HG02970 (cell line): ENCODE results near the gene JAK3.
"Not testable (repeated sequence)": the region's sequence is repeated elsewhere in the genome, so short reads cannot be mapped to it uniquely, and the experiment has no call there.

Experiments used
- ATAC-seq: cut with Tn5 transposase; IDR thresholded peaks from one replicate; pipeline ENCODE4 v1.9.1; 2021; ENCODE audit warnings: mild to moderate bottlenecking, moderate library complexity, moderate number of reproducible peaks; ENCODE audit not compliant: unreplicated experiment, low FRiP score

The JAK3 gene

DNA sequence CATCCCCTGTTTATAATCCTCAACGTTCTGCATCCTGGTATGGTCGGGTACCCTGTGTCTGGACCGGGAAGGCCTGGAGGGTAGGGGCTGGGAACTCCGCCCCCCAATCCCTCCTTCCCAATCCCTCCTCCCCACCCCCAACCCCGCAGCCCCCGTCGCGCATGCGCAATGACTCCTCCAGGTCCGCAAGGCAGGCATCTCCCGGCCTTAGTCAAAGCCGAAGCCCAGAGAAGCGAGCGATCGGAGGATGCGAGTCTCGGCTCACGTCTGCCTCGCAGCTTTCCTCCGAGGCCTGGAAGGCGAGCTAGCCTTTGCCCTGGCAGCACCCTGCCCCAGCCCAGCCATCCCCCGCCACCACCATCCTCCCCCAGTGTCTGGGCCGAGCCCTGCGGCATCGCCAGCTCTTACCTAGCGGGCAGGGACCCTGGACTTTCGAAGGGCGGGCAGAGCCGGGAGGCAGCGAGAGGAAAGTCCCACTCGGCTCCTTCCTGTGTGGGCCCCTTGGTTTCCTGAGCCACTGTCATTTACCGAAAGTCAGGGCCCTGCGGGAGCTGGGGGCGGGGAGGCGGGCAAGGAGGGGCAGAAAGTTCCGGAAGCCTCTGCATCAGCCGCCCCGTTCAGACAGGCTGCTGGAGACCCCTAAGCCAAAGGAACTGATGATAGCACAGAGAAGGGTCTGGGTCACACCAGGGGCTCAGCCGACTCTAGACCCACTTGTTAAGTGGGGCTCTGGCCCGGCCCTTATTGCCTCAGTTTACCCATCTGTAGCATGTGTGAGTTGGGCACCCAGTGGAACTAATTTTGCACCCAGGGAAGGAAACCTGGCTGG lies at the start of gene JAK3:
TSS of gene JAK3 (minus strand) at position 445 of the 829 bp plus-strand sequence. CDS start 3,565 bp downstream, outside the sequence.
- peak; percentile 67 for ATAC-seq

DNA sequence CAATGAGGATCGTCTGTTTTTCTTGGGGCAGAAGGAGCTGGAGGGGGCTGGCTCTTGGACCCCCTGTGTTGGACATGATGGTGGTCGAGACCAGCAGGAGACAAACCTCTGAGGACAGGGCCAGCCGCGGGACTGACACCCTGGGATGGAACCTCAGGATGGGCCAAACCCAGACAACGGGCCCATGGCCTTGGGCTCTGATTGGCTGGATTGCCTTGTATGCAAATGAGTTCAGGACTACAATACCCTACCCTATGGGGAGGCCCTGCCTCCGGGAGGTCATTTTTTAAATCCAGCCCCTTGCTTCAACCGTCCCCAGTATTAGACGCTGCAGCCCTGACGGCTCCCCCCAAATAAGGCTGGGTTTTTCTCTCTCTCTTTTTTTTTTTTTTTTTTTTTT lies 46.0 kb upstream of the JAK3 start:
- ATAC-seq, result no peak

DNA sequence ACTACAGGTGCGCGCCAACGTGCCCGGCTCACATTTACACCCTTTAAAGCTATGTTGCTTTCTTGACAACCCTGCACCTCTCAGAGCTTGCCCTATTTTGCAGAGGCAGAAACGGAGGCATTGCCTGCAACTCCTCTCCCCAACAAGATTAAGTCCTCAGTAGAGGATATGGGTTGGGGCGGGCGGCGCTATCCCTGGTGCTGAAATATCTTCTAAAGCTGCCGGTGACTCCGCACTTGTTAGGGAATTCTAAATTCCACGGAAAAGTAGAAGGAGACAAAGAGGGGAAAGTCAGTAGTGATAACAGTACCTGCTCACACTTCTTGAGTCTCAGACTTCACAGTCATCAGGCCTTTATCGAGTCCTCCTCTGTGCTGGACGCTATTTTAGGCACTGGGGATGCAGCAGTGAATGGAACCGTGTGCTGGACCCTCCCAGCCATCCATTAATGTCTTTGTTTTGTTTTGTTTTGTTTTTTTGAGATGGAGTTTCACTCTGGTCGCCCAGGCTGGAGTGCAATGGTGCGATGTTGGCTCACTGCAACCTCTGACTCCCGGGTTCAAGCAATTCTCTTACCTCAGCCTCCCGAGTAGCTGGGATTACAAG lies 41.9 kb upstream of the JAK3 start:
- ATAC-seq, result no peak

DNA sequence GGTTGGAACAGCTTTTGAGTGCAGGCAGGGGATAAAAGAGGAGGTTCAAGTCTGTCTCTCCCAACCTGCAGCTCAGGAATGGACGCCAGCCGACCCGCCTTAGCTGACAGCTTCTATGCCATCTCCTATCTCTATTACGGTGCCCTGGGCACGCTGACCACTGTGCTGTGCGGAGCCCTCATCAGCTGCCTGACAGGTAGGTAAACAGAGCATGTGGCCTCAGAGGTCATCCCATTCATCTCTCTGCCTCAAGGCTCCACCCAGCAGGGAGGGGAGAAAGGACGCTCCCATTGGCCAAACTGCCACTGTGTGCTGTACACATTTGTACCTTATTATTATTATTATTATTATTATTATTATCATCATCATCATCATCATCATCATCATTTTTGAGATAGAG lies 40.5 kb upstream of the JAK3 start:
- no peak for ATAC-seq

DNA sequence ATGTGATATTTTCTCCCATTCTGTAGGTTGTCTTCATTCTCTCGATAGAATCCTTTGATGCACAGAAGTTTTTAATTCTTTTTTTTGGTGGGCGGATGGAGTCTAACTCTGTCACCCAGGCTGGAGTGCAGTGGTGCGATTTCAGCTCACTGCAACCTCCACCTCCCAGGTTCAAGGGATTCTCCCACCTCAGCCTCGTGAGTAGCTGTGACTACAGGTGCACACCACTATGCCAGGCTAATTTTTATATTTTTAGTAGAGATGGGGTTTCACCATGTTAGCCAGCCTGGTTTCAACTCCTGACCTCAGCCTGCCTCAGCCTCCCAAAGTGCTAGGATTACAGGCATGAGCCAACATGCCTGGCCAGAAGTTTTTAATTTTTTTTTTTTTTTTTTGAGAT lies 39.4 kb upstream of the JAK3 start:
- not testable (repeated sequence) for ATAC-seq

DNA sequence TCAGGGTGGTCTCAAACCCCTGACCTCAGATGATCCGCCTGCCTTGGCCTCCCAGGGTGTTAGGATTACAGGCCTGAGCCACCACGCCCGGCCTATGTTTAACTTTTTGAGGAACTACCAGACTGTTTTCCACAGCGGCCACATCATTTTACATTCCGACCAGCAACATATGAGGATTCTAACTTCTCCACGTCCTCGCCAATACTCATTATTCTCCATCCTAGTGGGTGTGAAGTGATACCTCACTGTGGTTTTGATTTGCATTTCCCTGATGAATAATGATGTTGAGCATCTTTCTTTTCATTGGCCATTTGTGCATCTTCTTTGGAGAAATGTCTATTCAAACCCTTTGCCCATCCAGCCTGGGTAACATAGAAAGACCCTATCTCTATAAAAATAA lies 38.7 kb upstream of the JAK3 start:
- no peak for ATAC-seq

DNA sequence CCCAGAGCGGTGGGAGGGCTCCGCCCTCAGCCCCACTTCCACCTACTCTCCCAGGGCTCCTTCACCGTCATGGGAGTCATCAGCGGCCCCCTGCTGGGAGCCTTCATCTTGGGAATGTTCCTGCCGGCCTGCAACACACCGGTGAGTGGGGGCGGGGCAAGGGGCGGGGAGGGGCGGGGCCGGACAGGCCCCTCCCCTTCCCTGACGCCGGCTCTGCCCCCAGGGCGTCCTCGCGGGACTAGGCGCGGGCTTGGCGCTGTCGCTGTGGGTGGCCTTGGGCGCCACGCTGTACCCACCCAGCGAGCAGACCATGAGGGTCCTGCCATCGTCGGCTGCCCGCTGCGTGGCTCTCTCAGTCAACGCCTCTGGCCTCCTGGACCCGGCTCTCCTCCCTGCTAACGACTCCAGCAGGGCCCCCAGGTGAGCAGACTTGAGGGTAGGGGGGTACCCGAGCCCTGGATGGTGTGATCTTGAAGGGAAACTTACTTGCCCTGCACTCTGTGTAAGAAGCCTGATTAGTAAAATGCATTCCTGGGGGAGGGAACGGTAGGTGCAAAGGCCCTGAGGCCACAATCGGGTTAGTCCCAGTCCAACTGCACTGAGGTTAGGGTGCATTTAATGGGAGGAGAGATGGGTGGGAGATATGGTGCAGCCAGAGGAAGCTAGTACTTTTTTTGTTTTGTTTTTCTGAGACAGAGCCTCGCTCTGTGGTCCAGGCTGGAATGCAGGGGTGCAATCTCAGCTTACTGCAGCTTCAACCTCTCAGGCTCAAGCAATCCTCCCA lies 36.0 kb upstream of the JAK3 start:
- no peak for ATAC-seq

DNA sequence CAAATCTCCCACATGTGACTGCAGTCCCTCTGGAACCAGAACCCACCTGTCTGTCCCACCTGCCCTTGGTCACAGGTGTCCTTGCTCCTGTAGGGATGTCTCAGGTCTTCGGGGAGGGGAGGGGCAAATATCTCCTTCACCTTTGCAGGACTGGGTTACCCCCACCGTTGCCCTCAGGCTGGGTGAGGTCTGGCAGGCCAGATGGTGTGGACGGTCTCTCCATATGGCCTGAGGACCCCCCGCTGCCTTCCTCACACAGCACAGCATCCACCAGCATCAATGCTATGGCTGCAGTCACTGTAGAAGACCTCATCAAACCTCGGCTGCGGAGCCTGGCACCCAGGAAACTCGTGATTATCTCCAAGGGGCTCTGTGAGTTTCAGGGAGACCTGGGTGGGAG lies 33.9 kb upstream of the JAK3 start:
- no peak for ATAC-seq

DNA sequence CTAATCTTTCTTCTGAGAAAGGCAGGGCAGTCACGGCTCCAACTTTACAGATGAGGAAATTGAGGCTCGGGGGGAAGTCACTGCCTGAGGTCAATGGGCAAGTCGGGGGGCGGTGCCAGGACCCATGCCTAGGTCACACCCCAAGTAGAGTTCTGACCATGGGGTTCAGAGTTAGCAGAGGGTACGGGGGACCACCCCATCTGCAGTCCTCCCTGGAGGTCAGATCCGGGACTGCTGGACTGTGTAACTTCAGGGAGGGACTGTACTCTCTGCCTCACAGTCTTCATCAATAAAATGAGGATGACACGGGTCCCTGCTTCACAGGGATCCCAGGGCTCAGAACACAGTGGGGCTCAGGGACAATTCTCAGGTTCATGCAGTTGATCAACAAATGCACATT lies 31.7 kb upstream of the JAK3 start:
- ATAC-seq, result no peak

DNA sequence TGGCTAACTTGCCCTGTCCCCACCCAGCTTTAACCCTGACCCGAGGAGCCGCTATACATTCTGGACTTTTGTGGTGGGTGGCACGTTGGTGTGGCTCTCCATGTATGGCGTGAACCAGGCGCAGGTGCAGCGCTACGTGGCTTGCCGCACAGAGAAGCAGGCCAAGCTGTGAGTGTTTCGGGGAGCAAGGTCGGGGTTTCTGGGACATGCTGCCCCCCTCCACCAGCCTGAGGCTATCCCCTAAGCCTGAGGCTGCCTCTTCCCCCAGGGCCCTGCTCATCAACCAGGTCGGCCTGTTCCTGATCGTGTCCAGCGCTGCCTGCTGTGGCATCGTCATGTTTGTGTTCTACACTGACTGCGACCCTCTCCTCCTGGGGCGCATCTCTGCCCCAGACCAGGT lies 29.9 kb upstream of the JAK3 start:
- ATAC-seq, result no peak

DNA sequence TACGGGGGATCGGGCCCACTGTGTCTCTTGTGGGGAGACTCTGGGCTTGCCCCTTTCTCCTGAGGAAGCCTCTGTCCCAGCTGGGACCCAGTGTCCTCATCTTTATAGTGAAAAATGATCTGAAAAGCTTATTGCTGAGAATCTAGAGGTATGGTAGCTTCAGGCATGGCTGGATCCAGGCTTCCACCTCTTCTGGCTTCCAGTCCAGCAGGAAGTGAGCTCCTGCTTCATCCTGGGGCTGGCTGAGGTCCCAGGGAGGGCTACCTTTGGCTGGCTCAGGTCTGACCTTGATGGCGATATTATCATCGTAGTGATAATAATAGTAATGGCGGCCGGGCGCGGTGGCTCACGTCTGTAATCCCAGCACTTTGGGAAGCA lies 27.0 kb upstream of the JAK3 start:
- ATAC-seq, result no peak

DNA sequence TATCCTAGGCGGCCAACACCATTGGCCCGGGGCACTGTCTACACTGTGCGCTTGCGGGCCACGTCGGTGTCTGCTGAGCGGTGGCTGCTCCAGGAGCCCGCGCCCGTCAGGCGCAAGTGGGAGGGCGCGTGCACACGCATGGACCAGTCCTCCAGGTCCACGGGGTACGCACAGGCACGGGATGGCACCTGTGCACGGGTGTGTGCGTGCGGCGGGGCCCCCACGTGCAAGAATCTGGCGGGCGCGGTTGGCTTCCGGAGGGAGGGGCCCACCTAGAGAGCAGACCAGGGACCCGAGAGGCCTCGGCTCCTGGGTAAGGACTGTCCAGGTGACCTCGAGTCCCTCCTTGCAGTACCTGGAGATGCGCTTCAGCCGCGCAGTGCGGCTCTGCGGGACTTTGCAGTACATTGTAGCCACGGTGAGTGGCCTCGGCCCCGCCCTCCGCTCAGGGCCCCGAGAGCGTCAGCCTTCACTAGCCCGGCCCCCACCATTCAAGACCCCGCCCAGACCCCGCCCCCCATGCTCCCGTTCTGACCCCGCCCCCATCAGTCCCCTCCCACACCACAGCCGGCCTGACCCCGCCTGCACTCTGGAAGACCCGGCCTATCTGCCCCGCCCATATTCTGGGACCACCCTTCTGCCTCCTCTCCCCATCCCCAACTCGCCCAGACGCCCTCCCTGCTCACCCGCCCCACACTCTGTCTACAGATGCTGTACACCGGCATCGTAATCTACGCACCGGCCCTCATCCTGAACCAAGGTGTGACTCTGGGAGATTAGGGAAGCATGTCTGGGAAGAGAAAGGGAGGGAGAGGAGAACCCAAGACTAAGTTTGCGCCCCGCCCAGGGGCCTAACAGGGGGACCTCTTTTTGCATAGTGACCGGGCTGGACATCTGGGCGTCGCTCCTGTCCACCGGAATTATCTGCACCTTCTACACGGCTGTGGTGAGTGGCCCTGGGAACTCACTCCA lies 26.3 kb upstream of the JAK3 start:
- no peak for ATAC-seq

DNA sequence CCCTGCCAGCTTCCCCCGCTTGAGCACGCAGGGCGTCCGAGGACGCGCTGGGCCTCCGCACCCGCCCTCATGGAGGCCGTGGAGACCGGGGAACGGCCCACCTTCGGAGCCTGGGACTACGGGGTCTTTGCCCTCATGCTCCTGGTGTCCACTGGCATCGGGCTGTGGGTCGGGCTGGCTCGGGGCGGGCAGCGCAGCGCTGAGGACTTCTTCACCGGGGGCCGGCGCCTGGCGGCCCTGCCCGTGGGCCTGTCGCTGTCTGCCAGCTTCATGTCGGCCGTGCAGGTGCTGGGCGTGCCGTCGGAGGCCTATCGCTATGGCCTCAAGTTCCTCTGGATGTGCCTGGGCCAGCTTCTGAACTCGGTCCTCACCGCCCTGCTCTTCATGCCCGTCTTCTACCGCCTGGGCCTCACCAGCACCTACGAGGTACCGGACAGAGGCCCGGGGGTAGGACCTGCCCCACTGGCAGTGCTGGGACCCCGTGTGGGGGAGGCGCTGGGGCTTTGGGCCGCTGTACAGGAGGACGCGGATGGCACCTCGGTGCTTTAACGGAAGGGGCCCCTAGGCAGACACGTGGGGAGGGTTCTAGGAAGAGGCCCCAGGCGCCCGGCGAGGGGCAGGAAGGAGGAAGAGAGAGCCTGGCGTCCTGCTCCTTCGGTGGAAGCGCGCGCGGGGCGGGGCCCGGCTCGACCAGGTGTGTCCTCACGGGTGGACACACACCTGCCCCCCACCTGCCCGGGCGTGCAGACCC lies 24.6 kb upstream of the JAK3 start:
- no peak for ATAC-seq

DNA sequence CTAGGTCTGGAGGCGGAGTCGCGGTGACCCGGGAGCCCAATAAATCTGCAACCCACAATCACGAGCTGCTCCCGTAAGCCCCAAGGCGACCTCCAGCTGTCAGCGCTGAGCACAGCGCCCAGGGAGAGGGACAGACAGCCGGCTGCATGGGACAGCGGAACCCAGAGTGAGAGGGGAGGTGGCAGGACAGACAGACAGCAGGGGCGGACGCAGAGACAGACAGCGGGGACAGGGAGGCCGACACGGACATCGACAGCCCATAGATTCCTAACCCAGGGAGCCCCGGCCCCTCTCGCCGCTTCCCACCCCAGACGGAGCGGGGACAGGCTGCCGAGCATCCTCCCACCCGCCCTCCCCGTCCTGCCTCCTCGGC lies 24.1 kb upstream of the JAK3 start, which contains the start of gene SLC5A5:
TSS of gene SLC5A5 (plus strand) at position 68 of the 373 bp plus-strand sequence. CDS start 375 bp downstream, outside the sequence.
- ATAC-seq, result no peak

DNA sequence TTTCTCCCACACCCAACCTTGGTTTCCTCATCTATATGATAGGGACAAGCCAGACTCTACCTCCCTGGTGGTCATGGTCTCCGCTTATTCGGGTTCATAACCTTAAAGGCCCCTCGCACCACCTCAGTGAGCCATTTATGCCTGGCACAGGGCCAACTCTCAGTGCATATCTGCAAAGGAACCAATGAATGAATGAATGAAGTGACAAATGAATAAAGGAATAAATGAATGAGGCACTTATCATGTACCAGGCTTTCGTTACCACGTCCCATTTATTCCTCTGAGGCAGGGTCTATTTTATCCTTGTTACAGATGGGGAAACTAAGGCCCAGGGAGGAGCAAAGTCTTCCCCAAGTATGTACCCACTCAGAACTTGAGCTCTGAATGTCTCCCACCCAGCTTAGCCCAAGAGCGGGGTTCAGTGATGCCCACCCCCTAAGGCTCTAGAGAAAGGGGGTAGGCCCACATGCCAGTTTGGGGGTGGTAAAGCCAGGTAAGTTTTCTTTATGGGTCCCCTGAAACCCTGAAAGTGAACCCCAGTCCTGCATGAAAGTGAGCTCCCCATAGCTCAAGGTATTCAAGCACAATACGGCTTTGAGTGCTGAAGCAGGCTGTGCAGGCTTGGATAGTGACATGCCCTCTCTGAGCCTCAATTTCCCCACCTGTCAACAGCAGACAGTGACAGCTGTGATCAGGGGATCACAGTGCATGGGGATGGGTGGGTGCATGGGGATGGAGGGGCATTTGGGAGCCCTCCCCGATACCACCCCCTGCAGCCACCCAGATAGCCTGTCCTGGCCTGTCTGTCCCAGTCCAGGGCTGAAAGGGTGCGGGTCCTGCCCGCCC lies 23.5 kb upstream of the JAK3 start:
- ATAC-seq, result no peak

DNA sequence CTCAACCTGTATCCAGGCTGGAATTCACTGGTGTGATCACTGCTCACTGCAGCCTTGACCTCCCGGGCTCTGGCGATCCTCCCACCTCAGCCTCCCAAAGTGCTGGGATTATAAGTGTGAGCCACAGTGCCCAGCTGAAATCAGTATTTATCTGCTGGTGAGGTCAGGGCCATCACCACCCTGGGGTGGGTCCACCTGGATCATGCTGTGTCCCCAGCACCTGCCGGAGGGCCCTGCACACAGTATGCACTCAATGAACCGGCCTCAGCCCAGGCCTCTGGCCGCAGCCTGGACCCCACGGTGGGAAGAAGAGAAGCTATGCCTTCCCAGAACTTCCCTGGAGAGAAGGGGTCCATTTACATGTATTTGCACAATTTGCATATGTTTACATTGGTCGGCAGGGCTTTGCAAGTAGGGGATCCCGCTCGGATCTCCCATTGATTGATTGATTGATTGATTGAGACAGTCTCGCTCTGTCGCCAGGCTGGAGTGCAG lies 21.4 kb upstream of the JAK3 start:
- no peak for ATAC-seq

DNA sequence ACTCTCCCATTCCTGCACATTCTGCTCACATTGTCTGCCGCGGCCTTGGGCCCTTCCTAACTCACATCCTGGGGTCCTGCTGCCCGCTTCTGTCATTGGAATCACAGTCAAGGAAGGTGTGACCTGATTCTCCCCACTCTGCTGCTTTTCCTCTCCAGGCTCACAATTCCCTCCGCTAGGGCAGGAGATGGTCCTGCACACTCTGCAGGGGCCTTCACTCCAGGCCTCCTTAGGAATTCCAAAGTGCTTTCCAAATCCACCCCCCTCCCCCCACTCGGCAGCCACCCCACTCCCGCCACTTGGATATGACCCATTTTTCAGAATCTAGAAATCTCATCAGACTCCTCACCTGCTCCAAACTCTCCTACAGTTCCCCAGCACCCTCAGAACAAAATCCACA lies 20.9 kb upstream of the JAK3 start:
- no peak for ATAC-seq

DNA sequence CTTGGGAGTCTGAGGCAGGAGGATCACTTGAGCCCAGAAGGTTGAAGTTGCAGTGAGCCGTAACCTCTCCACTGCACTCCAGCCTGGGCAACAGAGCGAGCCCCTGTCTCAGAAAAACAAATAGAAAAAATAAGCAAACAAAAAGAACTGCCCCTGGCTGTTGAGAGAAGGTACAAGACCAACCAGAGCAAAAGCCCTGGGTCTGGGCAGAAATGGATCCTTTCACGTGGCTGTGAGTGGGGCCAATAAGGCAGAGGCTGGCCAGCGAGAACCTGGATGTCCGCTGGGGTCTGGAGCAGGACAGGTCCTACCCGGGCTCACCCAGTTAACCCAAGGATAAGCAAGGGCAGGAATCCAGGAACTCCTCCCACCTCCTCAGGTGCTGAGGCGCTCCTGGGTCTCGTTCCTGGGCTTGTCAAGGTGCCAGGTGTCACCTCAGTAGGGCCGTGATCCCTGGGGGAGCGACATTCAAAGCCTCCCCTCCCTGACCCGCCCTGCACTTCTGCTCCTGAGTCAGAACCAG lies 19.2 kb upstream of the JAK3 start:
- no peak for ATAC-seq
